ENCODE data around the gene INSC. TPM values are rescaled to one million over a fixed set of nuclear protein-coding genes. Genes with fewer than 3 reads are reported as not detected.
A peak's percentile ranks its signal among the peaks of the same experiment; 100 is the strongest.

The INSC gene
- total RNA-seq, 1 experiment from 2014 or later, result not detected

- no peak for DNase-seq (ENCODE audit: low spot score)
These were observed 31.7 kb downstream of the INSC start for GRCh38 chr11:15146271-15147003.

- DNase-seq (ENCODE audit: low spot score), result no peak
These were observed 33.4 kb downstream of the INSC start for GRCh38 chr11:15148169-15148568.

- DNase-seq (ENCODE audit: low spot score), result no peak
These were observed 34.3 kb downstream of the INSC start for GRCh38 chr11:15149050-15149449.

GRCh38 chr11:15150507-15150906 is 35.8 kb downstream of the INSC start:
- DNase-seq (ENCODE audit: low spot score), result no peak

- no peak for DNase-seq (ENCODE audit: low spot score)
These were observed 38.5 kb downstream of the INSC start for GRCh38 chr11:15153231-15153630.

GRCh38 chr11:15157181-15157580 is 42.5 kb downstream of the INSC start:
- no peak for DNase-seq (ENCODE audit: low spot score)

- DNase-seq (ENCODE audit: low spot score), result no peak
These were observed 42.9 kb downstream of the INSC start for GRCh38 chr11:15157606-15158137.

GRCh38 chr11:15158351-15159015 is 43.8 kb downstream of the INSC start:
- no peak for DNase-seq (ENCODE audit: low spot score)

GRCh38 chr11:15159085-15159484 is 44.4 kb downstream of the INSC start:
- peak; percentile 2 for DNase-seq (ENCODE audit: low spot score)

GRCh38 chr11:15161790-15162189 is 47.1 kb downstream of the INSC start:
- DNase-seq (ENCODE audit: low spot score), result no peak

- DNase-seq (ENCODE audit: low spot score), result no peak
These were observed 48.4 kb downstream of the INSC start for GRCh38 chr11:15163136-15163535.

- DNase-seq (ENCODE audit: low spot score), result no peak
These were observed 51.5 kb downstream of the INSC start for GRCh38 chr11:15166204-15166603.

- no peak for DNase-seq (ENCODE audit: low spot score)
These were observed 55.3 kb downstream of the INSC start for GRCh38 chr11:15169815-15170551.

- no peak for DNase-seq (ENCODE audit: low spot score)
These were observed 56.0 kb downstream of the INSC start for GRCh38 chr11:15170698-15171097.

GRCh38 chr11:15171956-15172355 is 57.2 kb downstream of the INSC start:
- DNase-seq (ENCODE audit: low spot score), result no peak

GRCh38 chr11:15175831-15176230 is 61.1 kb downstream of the INSC start:
- DNase-seq (ENCODE audit: low spot score), result no peak

- no peak for DNase-seq (ENCODE audit: low spot score)
These were observed 62.0 kb downstream of the INSC start for GRCh38 chr11:15176646-15177163.

GRCh38 chr11:15177491-15177890 is 62.8 kb downstream of the INSC start:
- no peak for DNase-seq (ENCODE audit: low spot score)

GRCh38 chr11:15178214-15178613 is 63.5 kb downstream of the INSC start:
- DNase-seq (ENCODE audit: low spot score), result no peak

- no peak for DNase-seq (ENCODE audit: low spot score)
These were observed 64.4 kb downstream of the INSC start for GRCh38 chr11:15179167-15179566.

GRCh38 chr11:15180212-15180792 is 65.6 kb downstream of the INSC start:
- DNase-seq (ENCODE audit: low spot score), result no peak

- DNase-seq (ENCODE audit: low spot score), result no peak
These were observed 67.6 kb downstream of the INSC start for GRCh38 chr11:15182372-15182771.
